Measurements from ENCODE around the gene F8A3. TPM values are rescaled to one million over a fixed set of nuclear protein-coding genes. Genes with fewer than 3 reads are reported as not detected.
"Not testable (repeated sequence)": the region's sequence is repeated elsewhere in the genome, so short reads cannot be mapped to it uniquely, and the experiment has no call there.

F8A3 gene
- total RNA-seq (2021; ENCODE audit: unreplicated experiment) (0.54 TPM), Bru-seq, nascent RNA (not detected), BruChase-seq, experiment 1, labeled RNA remaining after a 2-hour chase (percentile 29 among the genes with signal in this experiment), BruChase-seq, experiment 2, labeled RNA remaining after a 6-hour chase (percentile 27 among the genes with signal in this experiment)
- 10.4 TPM for polyA plus RNA-seq (2012; ENCODE audit: insufficient read length)
- long read RNA-seq, partial matches to known transcripts = 0 of 3 reads
- long read RNA-seq, other reads (novel, unspliced or antisense) = 0 of 3 reads

DNA sequence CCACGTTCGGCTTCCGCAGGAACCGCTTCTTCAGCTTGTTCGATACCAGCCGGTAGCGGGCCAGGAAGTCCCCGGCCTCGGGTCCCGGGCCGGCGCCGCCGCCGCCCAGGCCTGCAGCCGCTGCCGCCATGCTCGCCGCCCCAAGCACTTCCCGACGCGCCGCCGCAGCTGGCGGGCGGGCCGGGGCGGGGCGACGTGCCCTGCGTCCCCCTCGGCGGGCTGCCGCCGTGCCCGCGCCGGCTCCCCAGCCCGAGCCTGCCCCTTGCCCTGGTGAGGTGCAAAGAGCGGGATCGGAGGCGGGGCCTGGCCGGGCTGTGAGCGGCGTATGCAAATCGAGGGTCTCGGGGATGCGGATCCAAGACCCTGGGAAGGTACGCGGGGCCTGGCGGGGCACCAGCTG is at the start of gene F8A3:
TSS of gene F8A3 (minus strand) at position 150 of the 400 bp plus-strand sequence. CDS start at position 130, 20 bp downstream.
- POLR2A ChIA-PET; intact Hi-C loops (cut with micrococcal nuclease; ENCODE audit: unreplicated experiment); DNase-seq (ENCODE audit: low read depth, low spot score); H3K36me3 ChIP-seq (ENCODE audit: control insufficient read depth, insufficient read depth, low read length); H3K4me1 ChIP-seq (ENCODE audit: control insufficient read depth, insufficient read depth, low read length); BruUV-seq (replicated peaks); CTCF ChIA-PET; H3K27ac ChIP-seq (ENCODE audit: low read length); H3K4me3 ChIP-seq (ENCODE audit: low read depth in 2 of 2, low read length in 2 of 2); H3K9me3 ChIP-seq (ENCODE audit: control insufficient read depth, insufficient read depth, low read depth, low read length); H3K27me3 ChIP-seq (ENCODE audit: control insufficient read depth, insufficient read depth, low read length); in situ Hi-C loops (cut with HindIII; ENCODE audit: low pct_unique_long_range_greater_than_20kb, low sequenced_read_pairs): not testable (repeated sequence)
- ATAC-seq = peak; percentile 95

DNA sequence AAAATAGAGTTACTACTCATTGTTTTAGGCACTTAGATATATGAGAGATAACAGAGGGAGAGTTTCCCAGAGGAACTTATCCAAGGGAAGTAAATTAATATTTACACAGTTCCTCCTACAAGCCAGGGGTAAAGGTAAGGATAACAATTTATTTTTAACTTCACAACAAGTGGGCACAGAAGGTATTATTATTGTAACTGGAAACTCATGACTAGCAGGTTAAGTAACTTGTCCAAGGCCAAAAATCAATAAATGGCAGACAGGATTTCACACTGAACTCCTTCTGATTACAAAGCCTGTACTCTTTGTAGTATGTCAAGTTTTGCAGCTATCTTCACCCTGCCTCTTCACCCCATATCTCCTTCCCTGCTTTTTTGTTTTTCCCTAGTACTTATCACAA is 46.9 kb upstream of the F8A3 start:
- ATAC-seq (no peak), DNase-seq (ENCODE audit: low read depth, low spot score) (no peak)
- H3K36me3 ChIP-seq (ENCODE audit: control insufficient read depth, insufficient read depth, low read length) = peaks cover 2% of the 10 kb centered on the region; the same call in 1 of the 2 replicates
- TF ChIP-seq POLR2AphosphoS5 (IDR thresholded peaks at IDR 0.05; ENCODE audit: low read depth, low read length) (no peak), SIN3A (IDR thresholded peaks at IDR 0.05; ENCODE audit: borderline replicate concordance, insufficient read depth, low read depth, low read length) (no peak), TCF7L2 (IDR thresholded peaks at IDR 0.05; ENCODE audit: low read depth, low read length) (no peak)
- TF ChIP-seq, protein P1, sequence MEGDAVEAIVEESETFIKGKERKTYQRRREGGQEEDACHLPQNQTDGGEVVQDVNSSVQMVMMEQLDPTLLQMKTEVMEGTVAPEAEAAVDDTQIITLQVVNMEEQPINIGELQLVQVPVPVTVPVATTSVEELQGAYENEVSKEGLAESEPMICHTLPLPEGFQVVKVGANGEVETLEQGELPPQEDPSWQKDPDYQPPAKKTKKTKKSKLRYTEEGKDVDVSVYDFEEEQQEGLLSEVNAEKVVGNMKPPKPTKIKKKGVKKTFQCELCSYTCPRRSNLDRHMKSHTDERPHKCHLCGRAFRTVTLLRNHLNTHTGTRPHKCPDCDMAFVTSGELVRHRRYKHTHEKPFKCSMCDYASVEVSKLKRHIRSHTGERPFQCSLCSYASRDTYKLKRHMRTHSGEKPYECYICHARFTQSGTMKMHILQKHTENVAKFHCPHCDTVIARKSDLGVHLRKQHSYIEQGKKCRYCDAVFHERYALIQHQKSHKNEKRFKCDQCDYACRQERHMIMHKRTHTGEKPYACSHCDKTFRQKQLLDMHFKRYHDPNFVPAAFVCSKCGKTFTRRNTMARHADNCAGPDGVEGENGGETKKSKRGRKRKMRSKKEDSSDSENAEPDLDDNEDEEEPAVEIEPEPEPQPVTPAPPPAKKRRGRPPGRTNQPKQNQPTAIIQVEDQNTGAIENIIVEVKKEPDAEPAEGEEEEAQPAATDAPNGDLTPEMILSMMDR (IDR thresholded peaks at IDR 0.05) = no peak
- TF ChIP-seq, protein P2, sequence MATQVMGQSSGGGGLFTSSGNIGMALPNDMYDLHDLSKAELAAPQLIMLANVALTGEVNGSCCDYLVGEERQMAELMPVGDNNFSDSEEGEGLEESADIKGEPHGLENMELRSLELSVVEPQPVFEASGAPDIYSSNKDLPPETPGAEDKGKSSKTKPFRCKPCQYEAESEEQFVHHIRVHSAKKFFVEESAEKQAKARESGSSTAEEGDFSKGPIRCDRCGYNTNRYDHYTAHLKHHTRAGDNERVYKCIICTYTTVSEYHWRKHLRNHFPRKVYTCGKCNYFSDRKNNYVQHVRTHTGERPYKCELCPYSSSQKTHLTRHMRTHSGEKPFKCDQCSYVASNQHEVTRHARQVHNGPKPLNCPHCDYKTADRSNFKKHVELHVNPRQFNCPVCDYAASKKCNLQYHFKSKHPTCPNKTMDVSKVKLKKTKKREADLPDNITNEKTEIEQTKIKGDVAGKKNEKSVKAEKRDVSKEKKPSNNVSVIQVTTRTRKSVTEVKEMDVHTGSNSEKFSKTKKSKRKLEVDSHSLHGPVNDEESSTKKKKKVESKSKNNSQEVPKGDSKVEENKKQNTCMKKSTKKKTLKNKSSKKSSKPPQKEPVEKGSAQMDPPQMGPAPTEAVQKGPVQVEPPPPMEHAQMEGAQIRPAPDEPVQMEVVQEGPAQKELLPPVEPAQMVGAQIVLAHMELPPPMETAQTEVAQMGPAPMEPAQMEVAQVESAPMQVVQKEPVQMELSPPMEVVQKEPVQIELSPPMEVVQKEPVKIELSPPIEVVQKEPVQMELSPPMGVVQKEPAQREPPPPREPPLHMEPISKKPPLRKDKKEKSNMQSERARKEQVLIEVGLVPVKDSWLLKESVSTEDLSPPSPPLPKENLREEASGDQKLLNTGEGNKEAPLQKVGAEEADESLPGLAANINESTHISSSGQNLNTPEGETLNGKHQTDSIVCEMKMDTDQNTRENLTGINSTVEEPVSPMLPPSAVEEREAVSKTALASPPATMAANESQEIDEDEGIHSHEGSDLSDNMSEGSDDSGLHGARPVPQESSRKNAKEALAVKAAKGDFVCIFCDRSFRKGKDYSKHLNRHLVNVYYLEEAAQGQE (IDR thresholded peaks at IDR 0.05; ENCODE audit: insufficient read depth in 1 of 2, low read depth in 2 of 2, low read length in 1 of 2) = no peak
- H3K4me3 ChIP-seq (ENCODE audit: low read depth in 2 of 2, low read length in 2 of 2) = no peak overlapping the region
- intact Hi-C loops (cut with micrococcal nuclease; ENCODE audit: unreplicated experiment) (no loop called here), in situ Hi-C loops (cut with HindIII; ENCODE audit: low pct_unique_long_range_greater_than_20kb, low sequenced_read_pairs) (no loop called here)
- H3K9me3 ChIP-seq (ENCODE audit: control insufficient read depth, insufficient read depth, low read depth, low read length) = no peaks in the 10 kb centered on the region
- no peaks in the 10 kb centered on the region for H3K4me1 ChIP-seq (ENCODE audit: control insufficient read depth, insufficient read depth, low read length)
- CTCF ChIA-PET = no interaction called here
- BruUV-seq (replicated peaks) = no TSS peak
- POLR2A ChIA-PET = no interaction called here
- H3K27ac ChIP-seq (ENCODE audit: low read length) = no peak overlapping the region
- no peaks in the 10 kb centered on the region for H3K27me3 ChIP-seq (ENCODE audit: control insufficient read depth, insufficient read depth, low read length)

DNA sequence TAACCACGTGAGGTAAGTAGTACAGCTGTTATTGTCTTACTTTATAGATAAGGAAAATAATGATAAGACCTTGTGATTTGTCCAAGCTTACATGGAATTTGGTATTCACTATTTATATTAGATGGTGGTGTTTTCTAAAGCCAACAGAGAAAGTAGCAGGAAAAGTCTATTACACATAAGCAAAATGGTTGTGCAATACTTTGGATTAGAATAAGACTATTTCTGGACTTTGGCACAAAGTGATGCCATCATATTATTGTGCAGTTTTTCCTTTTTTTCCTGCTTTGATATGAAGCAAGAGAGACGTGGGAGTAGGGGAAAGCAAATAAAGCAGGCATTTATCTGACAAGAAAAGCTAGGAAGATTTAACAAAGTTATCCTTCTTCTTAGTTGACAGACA is 36.7 kb upstream of the F8A3 start:
- CTCF ChIA-PET; DNase-seq (ENCODE audit: low read depth, low spot score); POLR2A ChIA-PET; ATAC-seq; in situ Hi-C loops (cut with HindIII; ENCODE audit: low pct_unique_long_range_greater_than_20kb, low sequenced_read_pairs); H3K4me3 ChIP-seq (ENCODE audit: low read depth in 2 of 2, low read length in 2 of 2); H3K27ac ChIP-seq (ENCODE audit: low read length); H3K9me3 ChIP-seq (ENCODE audit: control insufficient read depth, insufficient read depth, low read depth, low read length); BruUV-seq (replicated peaks); intact Hi-C loops (cut with micrococcal nuclease; ENCODE audit: unreplicated experiment); H3K36me3 ChIP-seq (ENCODE audit: control insufficient read depth, insufficient read depth, low read length); H3K27me3 ChIP-seq (ENCODE audit: control insufficient read depth, insufficient read depth, low read length); H3K4me1 ChIP-seq (ENCODE audit: control insufficient read depth, insufficient read depth, low read length): not testable (repeated sequence)

DNA sequence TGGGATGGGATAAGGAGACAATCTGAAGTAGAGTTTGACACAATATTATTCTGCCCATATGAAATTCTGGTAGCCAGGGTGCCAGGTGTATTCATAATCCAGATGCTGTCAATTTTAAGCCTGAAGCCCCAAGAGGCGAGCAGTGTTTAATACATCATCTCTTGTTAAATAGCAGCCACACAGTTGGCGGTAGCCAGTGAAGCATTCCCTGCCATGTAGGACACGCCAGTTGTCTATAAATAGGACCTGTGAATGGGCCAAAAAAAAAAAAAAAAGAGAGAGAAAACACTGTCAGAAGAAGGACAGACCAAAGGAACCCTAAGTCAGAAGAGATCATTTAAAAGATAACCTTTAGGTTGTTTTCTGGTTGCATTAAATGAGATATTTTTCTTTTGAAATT is 33.0 kb upstream of the F8A3 start:
- DNase-seq (ENCODE audit: low read depth, low spot score); H3K4me1 ChIP-seq (ENCODE audit: control insufficient read depth, insufficient read depth, low read length); CTCF ChIA-PET; H3K27me3 ChIP-seq (ENCODE audit: control insufficient read depth, insufficient read depth, low read length); intact Hi-C loops (cut with micrococcal nuclease; ENCODE audit: unreplicated experiment); H3K4me3 ChIP-seq (ENCODE audit: low read depth in 2 of 2, low read length in 2 of 2); in situ Hi-C loops (cut with HindIII; ENCODE audit: low pct_unique_long_range_greater_than_20kb, low sequenced_read_pairs); BruUV-seq (replicated peaks); POLR2A ChIA-PET; H3K27ac ChIP-seq (ENCODE audit: low read length); ATAC-seq; H3K36me3 ChIP-seq (ENCODE audit: control insufficient read depth, insufficient read depth, low read length); H3K9me3 ChIP-seq (ENCODE audit: control insufficient read depth, insufficient read depth, low read depth, low read length): not testable (repeated sequence)

DNA sequence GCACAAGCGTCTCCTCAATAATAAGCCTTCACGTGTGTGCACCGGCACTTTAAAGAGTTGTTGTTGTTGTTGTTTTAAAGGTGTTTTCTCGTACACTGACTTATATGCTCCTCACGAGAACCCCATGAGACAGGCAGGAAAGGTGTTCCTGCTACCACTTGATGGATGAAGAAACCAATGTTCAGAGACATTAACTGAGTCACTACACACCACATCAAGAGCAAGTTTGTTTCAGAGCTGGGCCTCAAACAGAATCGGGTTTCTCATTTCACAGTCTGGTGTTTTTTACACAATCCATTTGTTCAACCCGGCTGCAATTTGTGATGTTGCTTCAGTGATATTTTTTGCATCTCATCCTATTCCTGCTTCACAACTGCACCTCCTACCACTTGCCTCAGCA is 18.7 kb upstream of the F8A3 start:
- H3K4me1 ChIP-seq (ENCODE audit: control insufficient read depth, insufficient read depth, low read length); H3K9me3 ChIP-seq (ENCODE audit: control insufficient read depth, insufficient read depth, low read depth, low read length); BruUV-seq (replicated peaks); H3K4me3 ChIP-seq (ENCODE audit: low read depth in 2 of 2, low read length in 2 of 2); H3K27me3 ChIP-seq (ENCODE audit: control insufficient read depth, insufficient read depth, low read length); H3K27ac ChIP-seq (ENCODE audit: low read length); ATAC-seq; CTCF ChIA-PET; POLR2A ChIA-PET; intact Hi-C loops (cut with micrococcal nuclease; ENCODE audit: unreplicated experiment); in situ Hi-C loops (cut with HindIII; ENCODE audit: low pct_unique_long_range_greater_than_20kb, low sequenced_read_pairs); H3K36me3 ChIP-seq (ENCODE audit: control insufficient read depth, insufficient read depth, low read length); DNase-seq (ENCODE audit: low read depth, low spot score): not testable (repeated sequence)

Measured in Panc1 (cell line).